ENCODE measurements around the gene WWC1.
"Not testable (repeated sequence)": the region's sequence is repeated elsewhere in the genome, so short reads cannot be mapped to it uniquely, and the experiment has no call there.

Gene WWC1

DNA sequence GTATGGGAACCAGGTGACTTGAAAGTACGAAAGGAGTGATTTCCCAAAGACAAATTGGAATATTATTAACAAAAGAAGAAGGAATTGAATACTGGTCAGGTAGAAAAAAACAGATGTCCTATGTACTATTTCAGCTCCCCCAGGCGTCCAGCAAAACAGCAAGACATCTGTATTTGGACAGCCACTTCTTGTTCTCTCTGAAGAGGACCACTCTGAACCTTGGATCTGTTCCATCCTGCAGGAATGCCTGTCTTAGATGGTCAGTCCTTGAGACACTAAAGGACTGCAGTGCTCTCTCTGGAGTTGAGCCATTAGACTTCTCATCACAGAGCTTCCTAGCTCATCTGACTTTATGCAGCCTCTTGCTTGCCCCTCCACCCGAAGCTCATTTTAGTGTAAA, 120.4 kb downstream of the WWC1 start:
- DNase-seq (ENCODE audit: low read depth): no peak

DNA sequence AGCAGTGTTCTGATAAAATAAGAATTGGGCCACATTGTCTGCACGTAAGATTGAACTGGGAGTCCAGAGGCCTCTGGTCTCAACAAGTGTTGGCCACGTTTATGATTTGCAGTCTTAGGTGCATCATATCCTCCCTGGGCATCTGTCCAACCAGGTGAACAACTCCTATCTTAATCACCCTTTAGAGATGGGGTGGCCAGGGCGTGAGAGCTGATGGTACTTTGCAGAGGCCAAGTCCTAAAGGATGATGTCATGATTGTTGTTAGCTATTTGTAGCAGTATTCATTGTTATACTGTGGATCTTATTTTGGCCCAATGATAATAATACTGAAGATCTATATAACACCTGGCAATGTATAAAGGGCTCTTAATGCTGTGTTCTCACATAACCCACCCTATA, 121.6 kb downstream of the WWC1 start:
- DNase-seq (ENCODE audit: low read depth): no peak

- no peak for DNase-seq (ENCODE audit: low read depth)
Measured at GRCh38 chr5:168413596-168413995, 122.2 kb downstream of the WWC1 start.

GRCh38 chr5:168415401-168415800, 124.0 kb downstream of the WWC1 start:
- no peak for DNase-seq (ENCODE audit: low read depth)

- no peak for DNase-seq (ENCODE audit: low read depth)
Measured at GRCh38 chr5:168415971-168416370, 124.5 kb downstream of the WWC1 start.

- no peak for DNase-seq (ENCODE audit: low read depth)
Measured at GRCh38 chr5:168417731-168418429, 126.4 kb downstream of the WWC1 start.

DNA sequence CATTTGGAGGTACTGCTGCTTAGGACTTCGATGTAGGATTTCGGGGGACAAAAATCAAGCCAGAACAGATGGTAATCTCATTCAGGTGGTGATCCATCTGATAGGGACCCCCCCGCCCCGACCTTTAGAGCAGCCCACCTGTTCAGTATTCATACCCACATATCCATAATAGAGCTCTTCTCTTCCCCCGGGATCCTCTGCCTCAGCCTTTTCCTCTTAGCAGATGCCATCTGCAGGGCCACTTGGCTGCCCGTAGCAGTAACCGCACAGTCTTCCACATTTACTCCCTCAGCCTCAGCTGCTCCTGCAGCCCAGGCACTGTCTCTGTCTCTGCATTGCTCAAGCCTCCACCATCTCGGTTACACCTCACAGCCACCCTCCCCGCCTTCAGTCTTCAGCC, 129.0 kb downstream of the WWC1 start:
- DNase-seq (ENCODE audit: low read depth): no peak

DNA sequence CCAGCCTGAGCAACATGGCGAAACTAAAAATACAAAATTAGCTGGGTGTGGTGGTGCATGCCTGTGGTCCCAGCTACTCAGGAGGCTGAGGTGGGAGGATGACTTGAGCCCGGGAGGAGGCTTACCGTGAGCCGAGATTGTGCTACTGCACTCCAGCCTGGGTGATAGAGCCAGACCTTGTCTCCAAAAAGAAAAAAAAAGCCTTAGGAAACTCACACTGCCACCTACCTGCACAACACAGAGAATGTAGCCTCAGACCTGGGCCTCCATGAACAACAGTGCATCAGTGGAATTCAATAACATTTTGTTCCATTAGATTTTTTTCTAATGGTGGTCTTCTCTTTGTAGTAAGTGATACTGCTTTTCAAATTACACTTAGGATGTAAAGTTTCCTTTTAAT, 131.0 kb downstream of the WWC1 start:
- DNase-seq (ENCODE audit: low read depth): no peak

GRCh38 chr5:168423478-168423877, 132.0 kb downstream of the WWC1 start:
- DNase-seq (ENCODE audit: low read depth): no peak

DNA sequence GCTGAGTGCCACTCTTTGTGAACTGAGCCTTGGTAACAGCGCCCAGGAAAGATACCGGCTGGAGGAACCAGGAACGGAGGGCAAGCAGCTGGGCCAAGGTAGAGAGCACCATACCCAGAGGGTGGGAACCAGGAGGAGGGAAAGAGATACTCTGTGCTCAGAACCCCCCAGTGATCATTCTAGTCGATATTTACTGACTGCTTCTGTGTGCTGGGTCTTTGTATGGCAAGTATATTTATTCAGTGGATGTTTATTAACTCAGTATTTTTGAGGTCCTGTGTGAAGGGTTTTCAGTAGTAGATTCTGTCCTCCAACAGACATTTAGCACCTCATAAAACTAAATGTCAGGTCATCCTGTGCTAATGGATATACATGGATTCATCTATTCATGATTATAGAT, 132.5 kb downstream of the WWC1 start:
- DNase-seq (ENCODE audit: low read depth): no peak

- DNase-seq (ENCODE audit: low read depth): no peak
Measured at GRCh38 chr5:168424594-168425323, 133.3 kb downstream of the WWC1 start.

- DNase-seq (ENCODE audit: low read depth): no peak
Measured at GRCh38 chr5:168426007-168426863, 134.8 kb downstream of the WWC1 start.

DNA sequence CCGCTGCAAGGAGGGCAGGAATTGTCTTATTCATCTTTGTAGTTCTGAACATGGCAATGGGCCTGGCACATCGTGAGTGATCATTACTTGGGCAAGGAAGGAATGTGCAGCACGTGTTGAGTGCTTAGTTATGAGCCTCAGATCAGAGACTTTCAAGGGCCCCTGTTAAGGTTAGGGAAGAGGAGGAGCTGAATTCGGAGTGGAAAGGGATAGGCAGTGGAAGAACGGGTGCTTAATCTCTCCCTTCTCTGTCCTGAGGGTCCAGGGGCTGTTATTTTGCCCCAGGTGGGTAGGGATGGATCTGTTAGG, 135.4 kb downstream of the WWC1 start:
- DNase-seq (ENCODE audit: low read depth): no peak

DNA sequence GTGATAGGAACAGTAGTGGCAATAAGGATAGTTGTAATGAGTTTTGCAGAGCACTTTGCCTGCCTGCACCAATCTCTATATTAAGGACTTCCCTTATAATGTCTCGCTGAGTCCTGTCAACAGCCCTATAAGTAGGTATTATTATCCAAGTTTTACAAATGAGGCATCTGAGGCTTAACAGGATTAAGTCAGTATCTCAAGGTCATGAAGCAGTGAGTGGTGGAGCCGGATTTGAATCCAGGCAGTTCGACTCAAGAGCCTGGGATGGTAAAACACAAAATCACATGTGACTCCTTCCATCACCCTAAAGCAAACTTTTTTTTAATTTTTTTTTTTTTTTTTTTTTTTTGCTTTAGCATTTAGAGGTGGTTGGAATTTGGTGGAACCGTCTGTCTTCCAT, 135.8 kb downstream of the WWC1 start:
- no peak for DNase-seq (ENCODE audit: low read depth)

- DNase-seq (ENCODE audit: low read depth): no peak
Measured at GRCh38 chr5:168428552-168428951, 137.1 kb downstream of the WWC1 start.

- DNase-seq (ENCODE audit: low read depth): no peak
Measured at GRCh38 chr5:168430296-168430695, 138.9 kb downstream of the WWC1 start.

DNA sequence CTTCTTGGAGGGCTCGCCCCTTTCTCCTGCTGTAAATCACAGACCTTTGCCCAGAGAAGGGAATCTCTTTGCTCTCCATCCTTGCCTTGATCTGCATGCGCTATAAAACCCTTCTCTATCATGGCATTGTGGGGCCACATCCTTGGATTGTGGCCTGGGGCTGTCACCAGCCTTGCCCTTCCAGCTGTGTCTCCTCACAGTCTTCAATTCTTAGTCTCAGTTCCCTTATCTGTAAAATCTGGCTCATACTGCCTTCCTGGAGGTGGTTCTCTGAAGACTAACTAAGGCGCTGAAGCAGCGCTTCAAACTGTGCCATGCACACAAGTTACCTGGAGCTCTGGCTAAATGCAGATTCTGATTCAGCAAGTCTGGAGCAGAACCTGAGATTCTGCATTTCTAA, 141.5 kb downstream of the WWC1 start:
- no peak for DNase-seq (ENCODE audit: low read depth)

DNA sequence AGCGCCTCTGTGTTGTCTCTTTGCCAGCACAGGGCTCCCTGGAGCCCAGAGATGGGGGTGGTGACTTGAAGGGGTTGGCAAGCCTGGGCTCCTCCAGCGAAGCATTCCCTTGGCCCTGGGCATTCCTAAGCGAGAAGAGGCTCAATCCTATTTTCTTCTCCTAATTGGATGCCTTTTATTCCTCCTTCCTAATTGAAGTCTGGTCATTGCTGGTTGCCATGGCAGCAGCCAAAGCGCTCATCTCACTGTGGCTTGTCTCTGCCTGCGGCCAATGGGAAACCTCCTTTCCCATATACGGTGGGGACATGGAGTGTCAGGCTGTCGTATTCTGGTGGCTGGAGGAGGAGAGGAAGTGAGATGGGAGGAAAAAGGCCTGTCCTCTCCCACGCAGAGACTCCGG, 142.6 kb downstream of the WWC1 start:
- no peak for DNase-seq (ENCODE audit: low read depth)

DNA sequence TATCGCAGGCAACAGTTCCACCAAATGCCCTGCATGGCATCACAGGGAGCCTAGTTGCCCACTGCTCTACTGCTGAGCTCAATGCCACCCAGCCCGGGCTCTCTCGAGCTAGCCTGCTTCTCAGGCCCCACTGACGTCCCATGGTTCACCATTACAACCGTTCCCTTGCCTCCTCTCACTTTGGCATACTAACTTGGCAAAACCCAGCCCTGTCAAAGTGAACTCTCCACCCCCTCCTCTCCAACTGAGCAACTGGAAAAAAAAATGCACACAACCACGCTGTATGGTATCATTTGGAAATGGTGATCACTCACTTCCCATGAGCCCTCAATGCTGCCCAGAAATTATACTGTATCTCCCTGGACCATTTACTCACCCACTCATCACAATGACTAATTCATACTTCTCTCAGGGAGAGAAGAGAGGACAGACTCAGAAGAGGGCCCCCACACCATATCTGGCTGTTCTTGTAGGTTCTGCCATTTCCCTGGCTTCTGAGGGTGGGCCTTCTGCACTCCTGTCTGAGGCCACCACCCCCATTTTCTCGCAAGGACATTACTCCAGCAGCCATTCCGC, 143.4 kb downstream of the WWC1 start:
- DNase-seq (ENCODE audit: low read depth): no peak

DNA sequence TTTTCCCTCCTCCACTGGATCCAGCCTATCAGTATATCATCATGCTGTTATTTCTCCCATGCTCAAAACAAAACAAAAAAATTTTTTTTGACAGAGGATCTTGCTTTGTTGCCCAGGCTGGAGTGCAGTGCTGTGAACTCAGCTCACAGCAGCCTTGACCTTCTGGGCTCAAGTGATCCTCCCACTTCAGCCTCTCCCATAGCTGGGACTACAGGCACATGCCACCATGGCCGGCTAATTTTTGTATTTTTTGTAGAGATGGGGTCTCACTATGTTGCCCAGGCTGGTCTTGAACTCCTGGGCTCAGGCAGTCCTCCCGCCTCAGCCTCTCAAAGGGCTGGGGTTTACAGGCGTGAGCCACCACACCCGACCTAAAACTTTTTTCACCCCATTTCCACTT, 143.9 kb downstream of the WWC1 start:
- not testable (repeated sequence) for DNase-seq (ENCODE audit: low read depth)

GRCh38 chr5:168438349-168438748, 146.9 kb downstream of the WWC1 start:
- DNase-seq (ENCODE audit: low read depth): no peak

GRCh38 chr5:168443533-168443932, 152.1 kb downstream of the WWC1 start:
- DNase-seq (ENCODE audit: low read depth): no peak
